Activated CD8-positive, alpha-beta memory T cell treated with anti-CD3 and anti-CD28 coated beads, Interleukin-2, amount 50 U/mL, for 48 hours (primary cell): ENCODE measurements around the gene SERPINF2.
A peak's percentile ranks its signal among the peaks of the same experiment; 100 is the strongest.
"Not testable (repeated sequence)": the region's sequence is repeated elsewhere in the genome, so short reads cannot be mapped to it uniquely, and the experiment has no call there.

Experiments
- DNase-seq: peaks from one replicate; pipeline ENCODE4 v3.0.0-alpha.2; 2020

SERPINF2 gene

DNA sequence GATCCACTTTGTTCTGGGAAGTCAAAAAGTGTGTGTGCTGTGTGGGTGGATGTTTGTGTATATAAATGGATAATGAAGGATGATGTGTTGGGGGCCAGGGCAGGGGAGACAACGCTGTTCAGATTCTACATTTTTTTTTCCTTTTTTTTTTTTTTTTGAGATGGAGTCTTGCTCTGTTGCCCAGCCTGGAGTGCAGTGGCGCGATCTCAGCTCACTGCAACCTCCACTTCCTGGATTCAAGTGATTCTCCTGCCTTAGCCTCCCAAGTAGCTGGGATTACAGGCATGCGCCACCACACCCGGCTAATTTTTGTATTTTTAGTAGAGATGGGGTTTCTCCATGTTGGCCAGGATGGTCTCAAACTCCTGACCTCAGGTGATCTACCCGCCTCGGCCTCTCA lies 22.0 kb downstream of the SERPINF2 start:
- DNase-seq: not testable (repeated sequence)

DNA sequence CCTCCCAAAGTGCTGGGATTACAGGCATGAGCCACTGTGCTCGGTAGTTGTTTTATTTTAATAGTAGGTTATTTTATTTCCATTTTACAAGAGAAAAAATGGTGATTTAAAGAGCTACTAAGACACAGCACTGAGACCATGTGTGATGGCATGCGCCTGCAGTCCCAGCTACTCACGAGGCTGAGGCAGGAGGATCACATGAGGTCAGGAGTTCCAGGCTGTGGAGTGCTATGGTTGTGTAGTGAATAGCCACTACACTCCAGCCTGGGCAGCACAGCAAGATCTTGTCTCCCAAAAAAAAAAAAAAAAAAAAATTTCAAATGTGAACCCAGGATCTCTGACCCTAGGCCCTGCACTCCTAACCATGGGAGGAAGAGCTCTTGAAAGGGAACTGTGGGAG lies 22.9 kb downstream of the SERPINF2 start:
- DNase-seq: no peak

DNA sequence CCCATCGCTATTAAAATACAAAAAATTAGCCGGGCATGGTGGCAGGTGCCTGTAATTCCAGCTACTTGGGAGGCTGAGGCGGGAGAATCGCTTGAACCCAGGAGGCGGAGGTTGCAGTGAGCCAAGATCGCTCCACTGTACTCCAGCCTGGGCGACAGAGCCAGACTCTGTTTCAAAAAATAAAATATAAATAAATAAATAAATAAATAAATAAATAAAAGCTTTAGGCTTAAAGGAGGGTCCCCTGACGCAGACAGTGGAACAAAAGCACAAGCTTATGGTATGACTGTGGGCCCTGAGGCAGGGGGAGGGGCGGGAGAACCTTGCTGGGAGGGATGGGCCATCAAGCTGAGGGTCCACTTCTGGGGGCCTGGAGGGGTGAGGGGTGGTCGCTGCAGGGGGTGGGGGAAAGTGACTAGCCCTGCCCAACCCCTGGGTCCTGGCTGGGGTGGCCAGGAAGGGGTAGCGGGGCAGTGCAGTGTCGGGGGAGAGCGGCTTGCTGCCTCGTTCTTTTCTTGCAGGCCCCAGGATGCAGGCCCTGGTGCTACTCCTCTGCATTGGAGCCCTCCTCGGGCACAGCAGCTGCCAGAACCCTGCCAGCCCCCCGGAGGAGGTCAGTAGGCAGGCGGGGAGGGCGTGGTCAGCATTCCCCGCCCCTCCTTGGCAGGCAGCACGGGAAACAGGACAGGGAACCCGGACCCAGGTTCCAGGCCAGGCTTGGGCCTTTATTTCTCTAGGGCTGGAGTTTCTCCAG lies 23.9 kb downstream of the SERPINF2 start:
- no peak for DNase-seq

DNA sequence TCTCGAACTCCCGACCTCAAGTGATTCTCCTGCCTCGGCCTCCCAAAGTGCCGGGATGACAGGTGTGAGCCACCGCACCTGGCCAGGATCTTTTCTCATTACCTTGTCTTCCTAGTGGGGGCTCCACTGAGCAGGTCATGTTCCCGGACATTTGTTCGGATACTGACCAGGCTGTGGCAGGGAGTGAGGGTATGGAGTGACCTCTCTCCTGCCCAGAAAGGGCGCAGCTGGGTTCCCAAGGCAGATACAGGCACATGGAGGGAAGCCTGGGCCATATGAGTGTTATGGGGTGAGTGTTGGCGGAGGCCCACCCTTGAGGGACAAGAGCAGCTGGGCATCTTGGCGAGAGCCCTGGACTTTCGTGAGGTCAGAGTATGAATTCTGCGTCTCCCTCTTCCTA lies 24.7 kb downstream of the SERPINF2 start:
- DNase-seq: no peak

DNA sequence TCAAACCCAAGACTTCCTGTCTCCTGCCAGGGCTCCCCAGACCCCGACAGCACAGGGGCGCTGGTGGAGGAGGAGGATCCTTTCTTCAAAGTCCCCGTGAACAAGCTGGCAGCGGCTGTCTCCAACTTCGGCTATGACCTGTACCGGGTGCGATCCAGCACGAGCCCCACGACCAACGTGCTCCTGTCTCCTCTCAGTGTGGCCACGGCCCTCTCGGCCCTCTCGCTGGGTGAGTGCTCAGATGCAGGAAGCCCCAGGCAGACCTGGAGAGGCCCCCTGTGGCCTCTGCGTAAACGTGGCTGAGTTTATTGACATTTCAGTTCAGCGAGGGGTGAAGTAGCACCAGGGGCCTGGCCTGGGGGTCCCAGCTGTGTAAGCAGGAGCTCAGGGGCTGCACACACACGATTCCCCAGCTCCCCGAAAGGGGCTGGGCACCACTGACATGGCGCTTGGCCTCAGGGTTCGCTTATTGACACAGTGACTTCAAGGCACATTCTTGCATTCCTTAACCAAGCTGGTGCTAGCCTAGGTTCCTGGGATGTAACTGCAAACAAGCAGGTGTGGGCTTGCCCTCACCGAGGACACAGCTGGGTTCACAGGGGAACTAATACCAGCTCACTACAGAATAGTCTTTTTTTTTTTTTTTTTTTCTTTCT lies 27.3 kb downstream of the SERPINF2 start:
- DNase-seq: peak; percentile 70

DNA sequence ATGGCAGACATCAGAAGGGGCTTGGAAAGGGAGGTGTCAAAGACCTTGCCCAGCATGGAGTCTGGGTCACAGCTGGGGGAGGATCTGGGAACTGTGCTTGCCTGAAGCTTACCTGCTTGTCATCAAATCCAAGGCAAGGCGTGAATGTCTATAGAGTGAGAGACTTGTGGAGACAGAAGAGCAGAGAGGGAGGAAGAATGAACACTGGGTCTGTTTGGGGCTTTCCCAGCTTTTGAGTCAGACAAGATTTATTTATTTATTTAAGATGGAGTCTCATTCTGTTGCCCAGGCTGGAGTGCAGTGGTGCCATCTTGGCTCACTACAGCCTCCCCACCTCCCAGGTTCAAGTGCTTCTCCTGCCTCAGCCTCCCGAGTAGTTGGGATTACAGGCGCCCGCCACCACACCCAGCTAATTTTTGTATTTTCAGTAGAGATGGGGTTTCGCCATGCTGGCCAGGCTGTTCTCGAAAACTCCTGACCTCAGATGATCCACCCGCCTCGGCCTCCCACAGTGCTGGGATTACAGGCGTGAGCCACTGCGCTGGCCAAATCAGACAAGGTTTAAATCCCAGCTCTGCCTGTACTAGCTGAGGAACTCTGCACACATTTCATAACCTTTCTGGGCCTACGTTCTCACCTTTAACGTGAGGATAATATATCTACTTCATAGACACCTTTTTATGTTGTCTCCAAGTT lies 30.5 kb downstream of the SERPINF2 start:
- not testable (repeated sequence) for DNase-seq

DNA sequence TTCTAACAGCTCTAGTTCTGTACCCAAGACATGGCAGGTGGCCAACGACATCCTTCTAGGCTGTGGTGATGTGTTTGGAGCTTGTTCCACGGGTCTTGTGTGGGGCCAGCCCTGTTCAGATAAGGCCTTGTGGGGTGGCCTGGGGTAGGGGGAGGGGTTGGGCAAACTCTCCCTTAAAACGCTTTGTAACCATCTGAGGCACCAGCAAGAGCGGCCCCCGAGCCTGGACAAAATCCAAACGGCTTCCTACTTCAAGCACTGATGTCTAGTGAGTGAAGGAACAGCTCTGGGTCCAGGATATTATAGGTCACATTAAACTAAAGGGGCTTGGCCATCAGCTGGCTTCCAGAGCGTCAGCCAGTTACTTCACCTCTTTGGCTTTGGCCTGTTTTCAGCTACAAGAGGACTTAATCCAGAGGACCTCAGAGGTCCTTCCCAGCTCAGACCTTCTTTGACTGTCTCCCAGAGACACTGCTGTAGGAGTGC lies 31.1 kb downstream of the SERPINF2 start:
- DNase-seq: no peak

DNA sequence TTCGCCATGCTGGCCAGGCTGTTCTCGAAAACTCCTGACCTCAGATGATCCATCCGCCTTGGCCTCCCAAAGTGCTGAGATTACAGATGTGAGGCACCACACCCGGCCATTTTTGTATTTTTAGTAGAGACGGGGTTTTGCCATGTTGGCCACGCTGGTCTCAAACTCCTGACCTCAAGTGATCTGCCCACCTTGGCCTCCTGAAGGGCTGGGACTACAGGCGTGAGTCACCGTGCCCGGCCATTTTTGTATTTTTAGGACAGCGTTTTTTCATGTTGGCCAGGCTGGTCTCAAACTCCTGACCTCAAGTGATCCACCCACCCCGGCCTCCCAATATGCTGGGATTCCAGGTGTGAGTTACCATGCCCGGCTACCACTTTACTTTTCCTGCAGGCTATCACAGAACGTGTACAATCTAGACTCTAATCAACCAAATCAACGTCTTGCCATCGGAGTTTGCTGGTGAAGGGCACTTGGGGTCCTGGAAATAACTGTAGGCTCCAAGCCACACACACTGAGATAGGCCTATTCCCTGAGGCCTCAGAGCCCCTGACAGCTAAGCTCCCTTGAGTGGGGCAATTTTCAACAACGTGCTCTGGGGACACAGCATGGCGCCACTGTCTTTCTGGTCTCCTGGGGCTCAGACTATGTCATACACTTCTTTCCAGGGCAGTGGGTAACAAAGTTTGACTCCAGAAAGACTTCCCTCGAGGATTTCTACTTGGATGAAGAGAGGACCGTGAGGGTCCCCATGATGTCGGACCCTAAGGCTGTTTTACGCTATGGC lies 31.9 kb downstream of the SERPINF2 start:
- no peak for DNase-seq

DNA sequence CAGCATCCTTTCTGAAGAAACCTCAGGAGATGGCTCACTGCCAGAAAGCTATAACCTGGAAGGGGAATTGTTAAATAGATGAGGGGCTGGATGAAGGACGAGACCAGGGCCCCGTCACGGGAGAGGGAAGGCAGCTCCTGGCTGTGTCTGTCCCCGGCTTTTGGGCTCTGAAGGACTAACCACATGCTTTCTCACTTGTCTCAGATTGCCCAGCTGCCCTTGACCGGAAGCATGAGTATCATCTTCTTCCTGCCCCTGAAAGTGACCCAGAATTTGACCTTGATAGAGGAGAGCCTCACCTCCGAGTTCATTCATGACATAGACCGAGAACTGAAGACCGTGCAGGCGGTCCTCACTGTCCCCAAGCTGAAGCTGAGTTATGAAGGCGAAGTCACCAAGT lies 33.7 kb downstream of the SERPINF2 start:
- DNase-seq: no peak

DNA sequence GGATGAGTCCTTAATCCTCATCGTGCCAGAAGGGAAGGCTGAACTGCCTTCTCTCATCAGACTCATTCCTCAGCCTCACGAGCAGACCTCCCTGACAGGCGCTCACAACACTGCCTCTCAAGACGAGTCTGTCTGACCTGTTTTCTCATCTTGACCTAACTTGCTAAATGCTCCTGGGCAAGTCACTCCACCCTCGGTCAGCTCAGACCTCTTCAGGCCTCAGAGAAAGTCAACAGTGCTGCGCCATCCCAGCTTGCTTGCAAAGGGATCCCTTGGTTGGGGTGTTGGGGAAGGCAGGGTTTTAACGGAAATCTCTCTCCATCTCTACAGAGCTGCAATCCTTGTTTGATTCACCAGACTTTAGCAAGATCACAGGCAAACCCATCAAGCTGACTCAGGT lies 34.2 kb downstream of the SERPINF2 start:
- no peak for DNase-seq

DNA sequence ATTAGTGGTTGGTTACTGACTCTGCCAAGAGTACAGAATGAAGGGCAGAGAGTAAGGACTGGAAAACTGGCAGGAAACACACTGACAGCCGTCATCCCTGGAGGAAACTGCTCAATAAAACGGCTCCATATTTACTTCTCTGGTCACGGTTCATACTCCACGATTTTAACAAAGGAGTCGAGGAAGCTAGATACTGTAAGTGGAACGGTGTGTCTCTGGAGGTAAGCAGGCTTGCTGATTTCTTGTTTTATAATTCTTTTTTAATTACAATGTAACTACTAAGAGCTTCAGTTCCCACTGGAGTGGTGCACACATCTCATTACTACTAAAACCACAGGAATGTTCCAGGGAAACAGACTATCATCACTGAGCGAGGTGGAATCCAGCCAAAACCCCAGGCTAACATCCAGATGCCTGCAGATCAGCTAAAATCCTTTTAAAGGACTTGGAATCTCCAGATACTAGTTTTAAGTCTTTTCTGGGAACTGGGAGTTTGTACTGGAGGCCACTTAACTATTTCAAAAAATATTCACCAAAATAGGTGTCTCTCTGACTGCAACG lies 37.0 kb downstream of the SERPINF2 start:
- no peak for DNase-seq

DNA sequence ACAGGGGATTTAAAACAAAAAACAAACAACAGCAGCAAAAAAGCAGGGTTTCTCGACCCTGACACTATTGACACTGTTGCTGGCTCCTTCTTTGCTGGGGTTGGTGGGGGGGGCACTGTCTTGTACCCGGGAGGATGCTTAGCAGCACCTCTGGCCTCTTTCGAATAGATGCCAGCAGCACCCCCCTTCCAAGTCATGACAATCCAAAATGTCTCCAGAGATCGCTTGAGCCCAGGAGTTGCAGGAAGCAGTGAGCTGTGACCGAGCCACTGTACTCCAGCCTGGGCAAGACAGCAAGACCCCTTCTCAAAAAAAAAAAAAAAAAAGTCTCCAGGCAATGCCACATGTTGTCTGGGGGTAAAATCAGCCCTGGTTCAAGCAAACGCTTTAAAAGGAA lies 39.5 kb downstream of the SERPINF2 start:
- DNase-seq: no peak

DNA sequence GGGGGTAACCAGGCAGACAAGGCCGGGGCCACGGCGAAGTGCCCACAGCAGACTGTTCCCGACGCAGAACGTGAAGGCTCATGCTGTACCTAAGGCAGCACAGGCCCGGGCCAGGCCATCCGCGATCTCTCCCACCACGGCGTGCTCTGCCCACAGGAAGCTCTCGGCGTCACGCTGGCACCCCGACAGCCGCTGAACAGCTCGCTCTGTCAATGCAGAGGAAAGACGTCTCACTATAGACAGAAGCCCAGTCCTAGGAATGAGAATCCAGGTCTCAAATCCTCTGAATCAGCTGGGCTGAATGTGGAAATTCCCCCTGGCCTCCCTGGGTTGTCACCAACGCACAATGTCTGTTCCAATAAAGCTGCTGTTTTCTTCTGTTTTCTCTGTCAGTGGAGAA lies 40.6 kb downstream of the SERPINF2 start:
- DNase-seq: no peak

DNA sequence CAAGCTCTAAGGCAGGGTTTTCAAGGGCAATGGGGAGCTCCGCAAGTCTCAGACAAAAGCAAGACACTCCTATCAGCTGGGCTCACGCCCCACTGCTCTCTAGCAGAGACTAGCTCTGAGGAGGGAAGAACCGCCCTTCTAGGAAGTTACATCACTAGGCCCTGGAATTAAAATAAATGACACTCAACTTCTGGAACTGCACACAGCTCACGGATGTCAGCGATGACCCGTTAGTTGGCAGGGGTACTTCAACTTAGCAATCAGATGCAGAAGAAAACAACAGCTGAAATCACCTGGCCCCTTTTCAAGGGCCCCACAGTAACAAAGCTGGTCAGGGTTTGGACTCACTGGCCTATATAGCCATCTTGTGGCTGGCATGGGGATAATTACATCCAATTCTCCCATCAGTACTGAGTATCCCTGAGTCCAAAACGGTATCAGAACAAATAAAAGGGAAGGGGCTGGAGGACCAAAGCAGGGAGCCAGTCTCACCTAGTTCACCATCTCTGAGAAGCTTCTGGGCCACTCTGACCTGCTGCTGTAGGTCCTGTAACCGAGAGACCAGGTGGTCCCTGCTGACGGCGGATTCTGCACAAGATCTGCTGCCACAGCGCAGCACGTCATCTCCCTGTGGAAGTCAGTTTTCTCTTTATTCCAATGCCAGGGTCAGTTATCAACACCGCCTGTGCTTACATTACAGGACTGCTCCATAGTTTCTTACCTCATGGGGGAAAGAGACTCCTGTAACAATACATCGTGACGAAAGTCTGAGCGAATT lies 41.4 kb downstream of the SERPINF2 start:
- DNase-seq: no peak

DNA sequence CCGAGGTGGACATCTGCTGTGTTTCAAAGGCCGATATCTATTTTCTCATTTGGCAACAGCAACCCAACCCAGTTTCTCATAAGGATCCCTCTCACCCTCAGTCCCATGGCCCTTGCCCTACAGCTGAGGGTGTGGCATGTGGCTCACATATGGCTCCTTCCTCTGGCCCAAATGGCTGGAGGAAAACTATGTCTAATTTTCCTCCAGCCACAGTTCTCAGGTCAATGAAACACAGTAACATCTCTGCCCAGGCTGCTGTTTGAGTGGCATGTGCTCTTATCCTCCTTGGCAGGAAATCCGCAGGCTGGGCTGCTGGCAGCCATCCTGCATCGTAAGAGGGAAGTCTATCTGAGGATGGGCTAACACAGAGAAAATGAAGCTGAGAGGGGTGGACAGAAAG lies 43.3 kb downstream of the SERPINF2 start:
- DNase-seq: no peak

DNA sequence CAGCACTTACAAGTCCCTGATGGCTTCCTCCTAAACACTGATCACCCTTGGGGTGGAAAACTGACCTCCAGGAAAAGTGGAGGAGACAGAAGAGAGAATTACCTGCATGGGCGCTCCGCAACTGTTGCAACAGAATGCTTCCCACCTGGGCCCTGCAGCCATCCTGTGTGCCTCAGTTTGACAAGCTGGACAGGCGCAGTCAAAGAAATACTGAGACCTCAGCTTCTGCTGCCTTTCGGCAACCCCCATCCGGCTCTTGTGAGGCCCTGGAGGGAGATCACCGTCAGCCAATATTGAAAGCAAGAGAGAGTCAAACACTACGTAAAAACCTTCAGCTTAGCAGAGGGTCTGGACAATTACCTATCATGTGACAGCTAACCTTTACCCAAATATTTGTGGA lies 44.0 kb downstream of the SERPINF2 start:
- DNase-seq: no peak

DNA sequence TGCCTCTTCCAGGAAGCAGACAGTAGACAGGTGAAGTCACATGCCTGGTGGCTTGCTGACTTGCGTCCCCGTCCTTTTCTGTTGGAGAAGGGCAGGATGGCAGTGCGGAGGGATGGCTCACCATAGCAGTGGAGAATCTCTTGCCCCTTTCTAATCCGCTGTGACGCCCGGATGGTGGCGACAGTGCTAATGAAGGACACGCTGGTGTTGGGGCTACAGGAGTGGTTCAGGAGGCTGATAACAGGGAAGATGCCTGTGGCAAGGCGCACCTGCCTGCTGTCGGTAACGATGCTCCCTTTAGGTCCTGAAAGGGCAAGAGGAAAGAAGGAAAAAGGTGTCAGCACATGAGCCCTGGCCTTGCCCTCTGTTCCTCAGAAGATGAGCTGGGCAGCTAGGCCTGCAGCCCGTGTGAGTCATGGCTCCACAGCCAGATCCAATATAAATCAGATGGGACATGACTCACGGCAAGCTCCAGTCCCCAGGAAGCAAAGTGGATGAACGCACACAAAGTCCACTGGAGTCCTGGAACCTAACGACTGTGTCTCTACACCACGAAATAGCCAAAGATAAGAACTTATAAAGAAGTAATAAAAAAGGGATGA lies 44.7 kb downstream of the SERPINF2 start:
- no peak for DNase-seq

DNA sequence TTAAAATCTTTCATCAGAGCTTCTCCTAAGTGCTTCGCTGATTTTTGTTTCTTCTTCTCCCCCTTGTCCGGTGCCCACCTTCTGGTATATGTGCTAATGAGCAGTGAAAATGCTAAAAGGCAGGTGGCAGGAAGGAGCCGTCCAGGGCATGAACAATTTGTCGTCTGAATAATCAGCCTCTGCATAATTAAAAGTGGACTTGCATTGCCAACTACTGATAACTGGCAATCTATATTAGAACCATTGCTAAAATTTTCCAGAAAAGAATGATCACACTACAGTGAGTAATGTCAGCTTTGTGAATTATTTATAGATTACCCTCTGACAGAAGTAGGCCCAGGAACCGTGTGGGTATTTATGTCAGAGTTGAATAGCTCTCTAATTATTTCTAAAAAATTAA lies 47.3 kb downstream of the SERPINF2 start:
- no peak for DNase-seq

DNA sequence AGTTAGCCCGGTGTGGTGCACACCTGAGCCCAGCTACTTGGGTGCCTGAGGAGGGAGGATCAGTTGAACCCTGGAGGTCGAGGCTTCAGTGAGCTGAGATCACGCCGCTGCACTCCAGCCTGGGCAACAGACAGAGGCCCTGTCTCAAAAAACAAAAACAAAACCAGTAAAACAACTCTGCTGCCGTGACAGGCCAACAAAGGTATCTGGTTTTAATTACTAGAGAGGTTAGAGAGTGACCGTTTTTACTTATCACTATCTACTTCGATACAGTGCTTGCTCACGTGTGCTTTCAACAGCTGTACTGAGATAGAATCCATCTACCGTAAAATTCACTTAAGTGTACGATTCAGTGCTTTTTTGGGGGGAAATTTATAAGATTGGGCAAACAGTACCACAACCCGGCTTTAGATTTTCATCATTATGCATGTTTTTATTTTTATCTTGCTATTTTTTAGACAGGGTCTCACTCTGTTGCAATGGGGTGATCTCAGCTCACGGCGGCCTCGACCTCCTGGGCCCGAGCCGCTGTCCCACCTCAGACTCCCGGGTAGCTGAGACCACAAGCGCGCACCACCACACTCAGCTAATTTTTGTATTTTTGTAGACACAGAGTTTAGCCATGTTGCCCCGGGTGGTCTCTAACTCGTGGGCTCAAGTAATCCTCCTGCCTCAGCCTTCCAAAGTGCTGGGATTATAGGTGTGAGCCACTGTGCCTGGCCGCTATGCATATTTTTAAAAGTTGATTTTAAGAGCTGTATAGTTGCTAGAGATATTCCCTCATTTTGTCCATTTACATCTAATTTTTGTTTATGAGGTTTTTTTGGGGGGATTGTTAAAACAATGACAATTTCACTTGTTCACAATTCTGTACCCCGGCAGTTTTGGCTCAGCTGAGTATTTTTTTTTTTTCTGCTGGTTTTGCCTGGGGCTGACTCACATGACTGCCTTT lies 50.1 kb downstream of the SERPINF2 start:
- no peak for DNase-seq

DNA sequence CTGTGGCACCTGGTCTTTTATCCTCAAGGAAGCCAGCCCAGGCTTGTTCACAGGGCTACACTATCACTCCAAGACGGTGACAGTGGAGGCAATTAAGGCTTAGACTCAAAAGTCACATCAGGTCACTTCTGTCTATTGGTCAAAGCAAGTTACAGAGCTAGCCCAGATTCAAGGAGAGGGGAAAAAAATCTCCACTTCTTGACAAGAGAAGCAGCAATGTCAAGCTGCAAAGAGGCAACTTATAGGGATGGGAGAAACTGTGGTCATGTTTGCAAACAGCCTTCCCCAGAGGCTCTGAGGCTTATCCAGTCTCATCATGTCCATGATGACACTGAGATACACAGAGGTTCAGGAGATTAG lies 50.8 kb downstream of the SERPINF2 start:
- DNase-seq: no peak
